Endothelial cell of umbilical vein (primary cell): ENCODE measurements around the gene CHTOP. TPM values are rescaled to one million over a fixed set of nuclear protein-coding genes. Genes with fewer than 3 reads are reported as not detected.

Experiments
- BruUV-seq: library from RNA; stranded (reverse); fragments of 400-500 nt; replicated peaks from 2 replicates; lab custom pipeline; 2021; lab: Mats Ljungman, UMichigan
- CTCF ChIA-PET: fragments of 300-600, 350-600 bp; sonication (Branson Sonifier 250); formaldehyde crosslinking; loops from one replicate; lab custom pipeline; 2021; ENCODE audit warnings: antibody characterized with exemption, inconsistent platforms; lab: Charles Lee
- POLR2A ChIA-PET: fragments of 300-600, 350-600 bp; sonication (Branson Sonifier 250); formaldehyde crosslinking; loops from one replicate; lab custom pipeline; 2021; ENCODE audit warnings: antibody characterized with exemption, inconsistent platforms; lab: Charles Lee
- DNase-seq: peaks from one replicate; pipeline ENCODE4 v3.0.0-alpha.2; 2011; ENCODE audit warnings: low read depth, low spot score
- FAIRE-seq: peaks from 2 replicates; lab custom pipeline; 2011; peaks lifted over from hg19 to GRCh38; lab: Jason Lieb, UNC
- H2AFZ ChIP-seq: 2 replicates; pipeline ENCODE4 v1.6.0; 2012; ENCODE audit warnings: low read depth, low read length, control low read depth, inconsistent platforms
- H3K27ac ChIP-seq: 2 replicates; pipeline ENCODE4 v1.5.1; 2011; ENCODE audit warnings: low read depth, mild to moderate bottlenecking, control low read depth, low read length, moderate library complexity; ENCODE audit not compliant: insufficient read depth
- H3K27me3 ChIP-seq, 2 experiments: 2 replicates each; pipeline versions ENCODE4 v1.6.0 to v1.6.1; 2011; ENCODE audit warnings: low read length in 2 of 2, mixed read lengths in 1 of 2; ENCODE audit not compliant: control insufficient read depth in 2 of 2, insufficient read depth in 2 of 2
- H3K36me3 ChIP-seq, 2 experiments: 2 replicates in 1 of 2; 3 replicates in 1 of 2; pipeline ENCODE4 v1.5.1; 2011; ENCODE audit warnings: low read length in 2 of 2, mild to moderate bottlenecking in 1 of 2, moderate library complexity in 1 of 2; ENCODE audit not compliant: control insufficient read depth in 2 of 2, insufficient read depth in 2 of 2; ENCODE audit errors: extremely low read depth in 1 of 2
- H3K4me1 ChIP-seq: 3 replicates; pipeline ENCODE4 v1.5.1; 2011; ENCODE audit warnings: mild to moderate bottlenecking, low read length; ENCODE audit not compliant: control insufficient read depth, insufficient read depth; ENCODE audit errors: extremely low read depth
- H3K4me2 ChIP-seq: 2 replicates; pipeline ENCODE4 v1.6.1; 2011; ENCODE audit warnings: low read length, control low read depth, mixed read lengths; ENCODE audit not compliant: insufficient read depth
- H3K4me3 ChIP-seq, 3 experiments: fragments of 200-600 bp in 1 of 3; sonication (generic), shearing (Covaris generic) in 1 of 3; replicated peaks in 1 of 3; 2 replicates each; pipeline ENCODE4 v1.5.1; 2011 to 2016; ENCODE audit warnings: control low read depth in 3 of 3, low read length in 3 of 3, mild to moderate bottlenecking in 2 of 3, inconsistent platforms in 1 of 3, low read depth in 1 of 3, moderate library complexity in 1 of 3; ENCODE audit not compliant: insufficient read depth in 1 of 3
- H3K79me2 ChIP-seq: 2 replicates; pipeline ENCODE4 v1.6.0; 2012; ENCODE audit warnings: low read length, inconsistent platforms; ENCODE audit not compliant: control insufficient read depth, insufficient read depth
- H3K9ac ChIP-seq: replicated peaks from 2 replicates; pipeline ENCODE3; 2011; ENCODE audit warnings: low read length, control low read depth; ENCODE audit not compliant: insufficient read depth; ENCODE audit errors: extremely low read depth
- H3K9me1 ChIP-seq: replicated peaks from 3 replicates; pipeline ENCODE4 v1.6.0; 2011; ENCODE audit warnings: mild to moderate bottlenecking, low read length; ENCODE audit not compliant: control insufficient read depth, insufficient read depth; ENCODE audit errors: extremely low read depth
- H3K9me3 ChIP-seq: replicated peaks from 2 replicates; pipeline ENCODE4 v1.5.1; 2012; ENCODE audit warnings: low read length, inconsistent platforms; ENCODE audit not compliant: control insufficient read depth, insufficient read depth
- H4K20me1 ChIP-seq: replicated peaks from 2 replicates; pipeline ENCODE3; 2011; ENCODE audit warnings: mild to moderate bottlenecking, low read length; ENCODE audit not compliant: control insufficient read depth, insufficient read depth; ENCODE audit errors: extremely low read depth
- dilution Hi-C: fragments of 300-500 bp; cut with MboI; formaldehyde crosslinking; loops from one replicate; pipeline ENCODE4 v1.15.0; 2019; ENCODE audit warnings: low sequenced_read_pairs; ENCODE audit not compliant: extremely low pct_ligation_motif_present
- intact Hi-C: fragments of 100-400 bp; cut with micrococcal nuclease; formaldehyde crosslinking; loops from one replicate; pipeline ENCODE4 v1.10.0; 2022
- polyA plus RNA-seq, 4 experiments: library from polyadenylated mRNA; depleted of rRNA in 3 of 4; stranded (reverse) in 3 of 4; unstranded in 1 of 4; fragments of >200 nt; gene quantifications; 2 replicates each; pipeline versions ENCODE4 v1.2.1 to v1.2.3, GENCODE V29; 2011 to 2012; ENCODE audit warnings: missing spikeins in 1 of 4
- total RNA-seq: library from RNA; stranded (reverse); gene quantifications from 2 replicates; pipeline ENCODE4 v1.2.3, GENCODE V29; 2021
- TF ChIP-seq, protein P1 (sequence below), 2 donors: IDR thresholded peaks; 1 replicate in 1 of 2; 2 replicates in 1 of 2; pipeline ENCODE4 v1.5.1; 2011; ENCODE audit warnings: low read length in 2 of 2, mild to moderate bottlenecking in 2 of 2, moderate library complexity in 2 of 2, control low read depth in 1 of 2, inconsistent platforms in 1 of 2, low read depth in 1 of 2; ENCODE audit not compliant: insufficient read depth in 1 of 2; ENCODE audit errors: extremely low read depth in 1 of 2

CHTOP gene
- total and polyA plus RNA-seq, 2 donors (not counting 3 experiments of a cell fraction or from before 2014, with no cell fraction given), result 62.0 to 74.4 TPM

DNA sequence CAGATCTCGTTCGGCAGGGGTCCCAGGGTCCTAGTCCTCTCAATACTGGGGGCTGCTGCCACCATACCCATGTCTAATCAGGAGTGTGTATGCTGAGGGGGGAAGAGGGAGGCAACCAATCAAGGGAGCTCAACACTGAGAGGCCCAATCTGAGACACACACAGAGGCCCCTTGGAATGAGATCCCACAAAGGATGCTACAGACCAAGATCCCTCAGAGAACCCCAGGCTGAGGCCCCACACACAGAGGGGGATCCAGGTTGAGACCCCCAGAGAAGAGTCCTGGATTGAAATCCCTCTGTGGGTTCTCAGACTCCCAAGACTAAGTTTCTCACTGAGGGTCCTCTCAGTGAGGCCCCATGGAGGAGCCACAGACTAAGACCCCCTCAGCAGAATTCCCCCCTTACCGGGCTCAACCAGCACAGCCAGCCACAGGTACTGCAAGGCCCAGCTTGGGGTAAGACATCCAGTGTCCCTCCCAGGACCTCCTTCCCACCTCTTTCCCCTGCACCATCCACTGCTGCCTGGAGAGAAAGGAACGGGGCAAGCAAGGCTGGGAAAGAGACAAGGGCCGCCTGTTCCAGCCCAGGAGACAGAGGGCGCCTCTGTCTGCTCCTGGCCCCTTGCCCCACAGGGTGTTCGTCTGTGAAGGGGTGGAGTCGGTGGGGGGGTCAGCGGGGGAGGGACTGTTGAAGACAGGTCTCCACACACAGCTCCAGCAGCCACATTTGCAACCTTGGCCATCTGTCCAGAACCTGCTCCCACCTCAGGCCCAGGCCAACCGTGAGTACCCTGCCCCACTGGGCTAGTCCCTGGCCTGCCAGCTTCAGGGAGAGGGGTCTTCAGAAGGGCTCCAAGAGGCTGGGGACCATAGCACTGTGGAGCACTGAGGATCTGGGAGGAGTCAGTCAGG lies 5.9 kb upstream of the CHTOP start, which contains the start of gene S100A1:
S100A1 (plus strand) TSS at position 720 of the 912 bp plus-strand sequence. CDS start 2,088 bp downstream, outside the sequence.
- POLR2A ChIA-PET, result interaction anchor here (0.6 to 3.6 kb wide), 21 partner anchors 10 to 337 kb away, joined by 3 to 43 read pairs (median 5); partner anchors contain the start of genes ILF2, S100A14 and S100A16
- TF ChIP-seq, protein P1, sequence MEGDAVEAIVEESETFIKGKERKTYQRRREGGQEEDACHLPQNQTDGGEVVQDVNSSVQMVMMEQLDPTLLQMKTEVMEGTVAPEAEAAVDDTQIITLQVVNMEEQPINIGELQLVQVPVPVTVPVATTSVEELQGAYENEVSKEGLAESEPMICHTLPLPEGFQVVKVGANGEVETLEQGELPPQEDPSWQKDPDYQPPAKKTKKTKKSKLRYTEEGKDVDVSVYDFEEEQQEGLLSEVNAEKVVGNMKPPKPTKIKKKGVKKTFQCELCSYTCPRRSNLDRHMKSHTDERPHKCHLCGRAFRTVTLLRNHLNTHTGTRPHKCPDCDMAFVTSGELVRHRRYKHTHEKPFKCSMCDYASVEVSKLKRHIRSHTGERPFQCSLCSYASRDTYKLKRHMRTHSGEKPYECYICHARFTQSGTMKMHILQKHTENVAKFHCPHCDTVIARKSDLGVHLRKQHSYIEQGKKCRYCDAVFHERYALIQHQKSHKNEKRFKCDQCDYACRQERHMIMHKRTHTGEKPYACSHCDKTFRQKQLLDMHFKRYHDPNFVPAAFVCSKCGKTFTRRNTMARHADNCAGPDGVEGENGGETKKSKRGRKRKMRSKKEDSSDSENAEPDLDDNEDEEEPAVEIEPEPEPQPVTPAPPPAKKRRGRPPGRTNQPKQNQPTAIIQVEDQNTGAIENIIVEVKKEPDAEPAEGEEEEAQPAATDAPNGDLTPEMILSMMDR (IDR thresholded peaks at IDR 0.05; ENCODE audit: extremely low read depth in 1 of 2, insufficient read depth in 1 of 2, low read depth in 1 of 2, low read length in 2 of 2), result no peak
- DNase-seq (no peak), FAIRE-seq (no peak)
- no TSS peak for BruUV-seq
- Histone ChIP-seq H3K27ac (peak within 1 kb of the TSS; percentile 81), H3K4me1 (peaks cover 14% of the 10 kb centered on the region), H2AFZ (peak within 1 kb of the TSS; percentile 55), H3K9ac (peak within 1 kb of the TSS; percentile 86), H4K20me1 (no peaks in the 10 kb centered on the region), H3K4me2 (peak within 1 kb of the TSS; percentile 93), H3K9me3 (no peaks in the 10 kb centered on the region), H3K27me3 (no peaks in the 10 kb centered on the region), H3K9me1 (no peaks in the 10 kb centered on the region), H3K79me2 (peaks cover 28% of the 10 kb centered on the region), H3K4me3 (peak within 1 kb of the TSS; percentile 57 to 74 (median 62)), H3K36me3 (no peaks in the 10 kb centered on the region)
- dilution Hi-C loops (no loop called here), intact Hi-C loops (loop anchor here (1.0 kb wide), 5 partner anchors 19 to 117 kb away; no protein-coding TSS in a partner anchor)
- CTCF ChIA-PET, result interaction anchor here (0.7 to 7.8 kb wide), 38 partner anchors 10 to 145 kb away, joined by 3 to 145 read pairs (median 5); partner anchors contain the start of genes S100A14, S100A16, S100A6 and SNAPIN
